ENCODE results near the gene CACHD1.

DNA sequence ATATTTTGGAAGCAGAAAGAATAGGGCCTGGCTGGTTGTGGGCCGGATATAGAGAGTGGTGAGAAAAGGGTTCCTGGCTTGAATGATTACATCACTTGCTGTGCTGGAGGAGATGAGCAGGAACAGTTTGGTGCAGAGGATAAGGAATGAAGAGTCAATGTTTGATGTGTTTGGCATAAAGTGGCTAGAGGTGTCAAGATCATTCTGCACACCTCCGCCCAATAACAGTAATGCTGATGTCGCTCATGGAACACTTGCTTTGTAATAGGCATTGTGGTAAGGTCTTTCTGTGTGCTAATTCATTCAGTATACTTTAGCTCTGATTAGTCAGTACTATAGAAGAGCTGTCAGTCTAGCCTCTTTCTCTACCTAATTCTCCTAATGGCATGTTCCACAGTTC is 226.9 kb downstream of the CACHD1 start:
- TF ChIP-seq EZH2 (IDR thresholded peaks at IDR 0.05; ENCODE audit: borderline replicate concordance, low read depth, low read length) = no peak
- TF ChIP-seq, protein P1, sequence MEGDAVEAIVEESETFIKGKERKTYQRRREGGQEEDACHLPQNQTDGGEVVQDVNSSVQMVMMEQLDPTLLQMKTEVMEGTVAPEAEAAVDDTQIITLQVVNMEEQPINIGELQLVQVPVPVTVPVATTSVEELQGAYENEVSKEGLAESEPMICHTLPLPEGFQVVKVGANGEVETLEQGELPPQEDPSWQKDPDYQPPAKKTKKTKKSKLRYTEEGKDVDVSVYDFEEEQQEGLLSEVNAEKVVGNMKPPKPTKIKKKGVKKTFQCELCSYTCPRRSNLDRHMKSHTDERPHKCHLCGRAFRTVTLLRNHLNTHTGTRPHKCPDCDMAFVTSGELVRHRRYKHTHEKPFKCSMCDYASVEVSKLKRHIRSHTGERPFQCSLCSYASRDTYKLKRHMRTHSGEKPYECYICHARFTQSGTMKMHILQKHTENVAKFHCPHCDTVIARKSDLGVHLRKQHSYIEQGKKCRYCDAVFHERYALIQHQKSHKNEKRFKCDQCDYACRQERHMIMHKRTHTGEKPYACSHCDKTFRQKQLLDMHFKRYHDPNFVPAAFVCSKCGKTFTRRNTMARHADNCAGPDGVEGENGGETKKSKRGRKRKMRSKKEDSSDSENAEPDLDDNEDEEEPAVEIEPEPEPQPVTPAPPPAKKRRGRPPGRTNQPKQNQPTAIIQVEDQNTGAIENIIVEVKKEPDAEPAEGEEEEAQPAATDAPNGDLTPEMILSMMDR (IDR thresholded peaks at IDR 0.05 in 2 of 3, conservative IDR thresholded peaks at IDR 0.05 in 1 of 3; ENCODE audit: insufficient read depth in 2 of 3, low read depth in 1 of 3, low read length in 3 of 3) = no peak
- no peak for TF ChIP-seq POLR2AphosphoS5 (IDR thresholded peaks at IDR 0.05; ENCODE audit: control insufficient read depth, insufficient read depth, low read depth, low read length)
- TF ChIP-seq, protein P2, sequence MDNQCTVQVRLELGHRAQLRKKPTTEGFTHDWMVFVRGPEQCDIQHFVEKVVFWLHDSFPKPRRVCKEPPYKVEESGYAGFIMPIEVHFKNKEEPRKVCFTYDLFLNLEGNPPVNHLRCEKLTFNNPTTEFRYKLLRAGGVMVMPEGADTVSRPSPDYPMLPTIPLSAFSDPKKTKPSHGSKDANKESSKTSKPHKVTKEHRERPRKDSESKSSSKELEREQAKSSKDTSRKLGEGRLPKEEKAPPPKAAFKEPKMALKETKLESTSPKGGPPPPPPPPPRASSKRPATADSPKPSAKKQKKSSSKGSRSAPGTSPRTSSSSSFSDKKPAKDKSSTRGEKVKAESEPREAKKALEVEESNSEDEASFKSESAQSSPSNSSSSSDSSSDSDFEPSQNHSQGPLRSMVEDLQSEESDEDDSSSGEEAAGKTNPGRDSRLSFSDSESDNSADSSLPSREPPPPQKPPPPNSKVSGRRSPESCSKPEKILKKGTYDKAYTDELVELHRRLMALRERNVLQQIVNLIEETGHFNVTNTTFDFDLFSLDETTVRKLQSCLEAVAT (IDR thresholded peaks at IDR 0.05) = no peak
- no peak for TF ChIP-seq KLF13 (tag; IDR thresholded peaks at IDR 0.05; ENCODE audit: borderline replicate concordance, low read depth)
- no peak for TF ChIP-seq CSDE1 (IDR thresholded peaks at IDR 0.05)
- no peak for TF ChIP-seq ZFX (CRISPR knock-in tag; IDR thresholded peaks at IDR 0.05)
- no peak for TF ChIP-seq CBX8 (IDR thresholded peaks at IDR 0.05; ENCODE audit: borderline replicate concordance, extremely low read depth, low read depth, low read length, poor library complexity, severe bottlenecking)
- TF ChIP-seq POLR2AphosphoS2 (IDR thresholded peaks at IDR 0.05; ENCODE audit: low read length) = no peak
- no peak for TF ChIP-seq ZNF696 (CRISPR knock-in tag; conservative IDR thresholded peaks at IDR 0.05)
- TF ChIP-seq, protein P3, sequence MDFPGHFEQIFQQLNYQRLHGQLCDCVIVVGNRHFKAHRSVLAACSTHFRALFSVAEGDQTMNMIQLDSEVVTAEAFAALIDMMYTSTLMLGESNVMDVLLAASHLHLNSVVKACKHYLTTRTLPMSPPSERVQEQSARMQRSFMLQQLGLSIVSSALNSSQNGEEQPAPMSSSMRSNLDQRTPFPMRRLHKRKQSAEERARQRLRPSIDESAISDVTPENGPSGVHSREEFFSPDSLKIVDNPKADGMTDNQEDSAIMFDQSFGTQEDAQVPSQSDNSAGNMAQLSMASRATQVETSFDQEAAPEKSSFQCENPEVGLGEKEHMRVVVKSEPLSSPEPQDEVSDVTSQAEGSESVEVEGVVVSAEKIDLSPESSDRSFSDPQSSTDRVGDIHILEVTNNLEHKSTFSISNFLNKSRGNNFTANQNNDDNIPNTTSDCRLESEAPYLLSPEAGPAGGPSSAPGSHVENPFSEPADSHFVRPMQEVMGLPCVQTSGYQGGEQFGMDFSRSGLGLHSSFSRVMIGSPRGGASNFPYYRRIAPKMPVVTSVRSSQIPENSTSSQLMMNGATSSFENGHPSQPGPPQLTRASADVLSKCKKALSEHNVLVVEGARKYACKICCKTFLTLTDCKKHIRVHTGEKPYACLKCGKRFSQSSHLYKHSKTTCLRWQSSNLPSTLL (IDR thresholded peaks at IDR 0.05) = no peak
- TF ChIP-seq, protein P4, sequence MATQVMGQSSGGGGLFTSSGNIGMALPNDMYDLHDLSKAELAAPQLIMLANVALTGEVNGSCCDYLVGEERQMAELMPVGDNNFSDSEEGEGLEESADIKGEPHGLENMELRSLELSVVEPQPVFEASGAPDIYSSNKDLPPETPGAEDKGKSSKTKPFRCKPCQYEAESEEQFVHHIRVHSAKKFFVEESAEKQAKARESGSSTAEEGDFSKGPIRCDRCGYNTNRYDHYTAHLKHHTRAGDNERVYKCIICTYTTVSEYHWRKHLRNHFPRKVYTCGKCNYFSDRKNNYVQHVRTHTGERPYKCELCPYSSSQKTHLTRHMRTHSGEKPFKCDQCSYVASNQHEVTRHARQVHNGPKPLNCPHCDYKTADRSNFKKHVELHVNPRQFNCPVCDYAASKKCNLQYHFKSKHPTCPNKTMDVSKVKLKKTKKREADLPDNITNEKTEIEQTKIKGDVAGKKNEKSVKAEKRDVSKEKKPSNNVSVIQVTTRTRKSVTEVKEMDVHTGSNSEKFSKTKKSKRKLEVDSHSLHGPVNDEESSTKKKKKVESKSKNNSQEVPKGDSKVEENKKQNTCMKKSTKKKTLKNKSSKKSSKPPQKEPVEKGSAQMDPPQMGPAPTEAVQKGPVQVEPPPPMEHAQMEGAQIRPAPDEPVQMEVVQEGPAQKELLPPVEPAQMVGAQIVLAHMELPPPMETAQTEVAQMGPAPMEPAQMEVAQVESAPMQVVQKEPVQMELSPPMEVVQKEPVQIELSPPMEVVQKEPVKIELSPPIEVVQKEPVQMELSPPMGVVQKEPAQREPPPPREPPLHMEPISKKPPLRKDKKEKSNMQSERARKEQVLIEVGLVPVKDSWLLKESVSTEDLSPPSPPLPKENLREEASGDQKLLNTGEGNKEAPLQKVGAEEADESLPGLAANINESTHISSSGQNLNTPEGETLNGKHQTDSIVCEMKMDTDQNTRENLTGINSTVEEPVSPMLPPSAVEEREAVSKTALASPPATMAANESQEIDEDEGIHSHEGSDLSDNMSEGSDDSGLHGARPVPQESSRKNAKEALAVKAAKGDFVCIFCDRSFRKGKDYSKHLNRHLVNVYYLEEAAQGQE (IDR thresholded peaks at IDR 0.05; ENCODE audit: borderline replicate concordance) = no peak
- TF ChIP-seq, protein P4 (CRISPR knock-in tag; IDR thresholded peaks at IDR 0.05; ENCODE audit: low read depth) = no peak
- TF ChIP-seq, protein P5, sequence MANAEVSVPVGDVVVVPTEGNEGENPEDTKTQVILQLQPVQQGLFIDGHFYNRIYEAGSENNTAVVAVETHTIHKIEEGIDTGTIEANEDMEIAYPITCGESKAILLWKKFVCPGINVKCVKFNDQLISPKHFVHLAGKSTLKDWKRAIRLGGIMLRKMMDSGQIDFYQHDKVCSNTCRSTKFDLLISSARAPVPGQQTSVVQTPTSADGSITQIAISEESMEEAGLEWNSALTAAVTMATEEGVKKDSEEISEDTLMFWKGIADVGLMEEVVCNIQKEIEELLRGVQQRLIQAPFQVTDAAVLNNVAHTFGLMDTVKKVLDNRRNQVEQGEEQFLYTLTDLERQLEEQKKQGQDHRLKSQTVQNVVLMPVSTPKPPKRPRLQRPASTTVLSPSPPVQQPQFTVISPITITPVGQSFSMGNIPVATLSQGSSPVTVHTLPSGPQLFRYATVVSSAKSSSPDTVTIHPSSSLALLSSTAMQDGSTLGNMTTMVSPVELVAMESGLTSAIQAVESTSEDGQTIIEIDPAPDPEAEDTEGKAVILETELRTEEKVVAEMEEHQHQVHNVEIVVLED (CRISPR knock-in tag; IDR thresholded peaks at IDR 0.05) = no peak
- TF ChIP-seq, protein P6, sequence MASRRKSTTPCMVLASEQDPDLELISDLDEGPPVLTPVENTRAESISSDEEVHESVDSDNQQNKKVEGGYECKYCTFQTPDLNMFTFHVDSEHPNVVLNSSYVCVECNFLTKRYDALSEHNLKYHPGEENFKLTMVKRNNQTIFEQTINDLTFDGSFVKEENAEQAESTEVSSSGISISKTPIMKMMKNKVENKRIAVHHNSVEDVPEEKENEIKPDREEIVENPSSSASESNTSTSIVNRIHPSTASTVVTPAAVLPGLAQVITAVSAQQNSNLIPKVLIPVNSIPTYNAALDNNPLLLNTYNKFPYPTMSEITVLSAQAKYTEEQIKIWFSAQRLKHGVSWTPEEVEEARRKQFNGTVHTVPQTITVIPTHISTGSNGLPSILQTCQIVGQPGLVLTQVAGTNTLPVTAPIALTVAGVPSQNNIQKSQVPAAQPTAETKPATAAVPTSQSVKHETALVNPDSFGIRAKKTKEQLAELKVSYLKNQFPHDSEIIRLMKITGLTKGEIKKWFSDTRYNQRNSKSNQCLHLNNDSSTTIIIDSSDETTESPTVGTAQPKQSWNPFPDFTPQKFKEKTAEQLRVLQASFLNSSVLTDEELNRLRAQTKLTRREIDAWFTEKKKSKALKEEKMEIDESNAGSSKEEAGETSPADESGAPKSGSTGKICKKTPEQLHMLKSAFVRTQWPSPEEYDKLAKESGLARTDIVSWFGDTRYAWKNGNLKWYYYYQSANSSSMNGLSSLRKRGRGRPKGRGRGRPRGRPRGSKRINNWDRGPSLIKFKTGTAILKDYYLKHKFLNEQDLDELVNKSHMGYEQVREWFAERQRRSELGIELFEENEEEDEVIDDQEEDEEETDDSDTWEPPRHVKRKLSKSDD (conservative IDR thresholded peaks at IDR 0.05; ENCODE audit: low read length) = no peak

Data from K562 (cell line).